Panc1 (cell line): ENCODE data around the gene MAT2B. TPM values are rescaled to one million over a fixed set of nuclear protein-coding genes. Genes with fewer than 3 reads are reported as not detected.

Experiments
- ATAC-seq: fragments of 200-7000 bp; cut with Tn5 transposase; 2 replicates; pipeline ENCODE4 v1.9.1; 2020; ENCODE audit warnings: mild to moderate bottlenecking, moderate library complexity
- BruUV-seq: library from RNA; stranded (reverse); fragments of 400-500 nt; replicated peaks from 2 replicates; lab custom pipeline; 2021; lab: Mats Ljungman, UMichigan
- CTCF ChIA-PET: fragments of 300-600 bp; sonication (Branson Sonifier 250); formaldehyde crosslinking; loops from one replicate; lab custom pipeline; 2022; ENCODE audit warnings: antibody characterized with exemption; lab: Charles Lee
- POLR2A ChIA-PET: fragments of 300-600 bp; sonication (Branson Sonifier 250); formaldehyde crosslinking; loops from one replicate; lab custom pipeline; 2022; ENCODE audit warnings: antibody characterized with exemption; lab: Charles Lee
- DNase-seq: peaks from one replicate; pipeline ENCODE4 v3.0.0-alpha.2; 2010; ENCODE audit warnings: low read depth, low spot score
- H3K27ac ChIP-seq: 2 replicates; pipeline ENCODE4 v1.5.1; 2011; ENCODE audit warnings: mild to moderate bottlenecking, low read length, inconsistent platforms
- H3K27me3 ChIP-seq: fragments of 200-500 bp; sonication (Bioruptor generic); 2 replicates; pipeline ENCODE4 v1.6.0; 2014; ENCODE audit warnings: low read length, inconsistent platforms; ENCODE audit not compliant: control insufficient read depth, insufficient read depth
- H3K36me3 ChIP-seq: fragments of 200-500 bp; sonication (Bioruptor generic); 2 replicates; pipeline ENCODE4 v1.5.1; 2014; ENCODE audit warnings: inconsistent platforms, mild to moderate bottlenecking, low read length, moderate library complexity; ENCODE audit not compliant: control insufficient read depth, insufficient read depth
- H3K4me1 ChIP-seq: 2 replicates; pipeline ENCODE4 v1.5.1; 2011; ENCODE audit warnings: inconsistent platforms, mild to moderate bottlenecking, low read length, moderate library complexity; ENCODE audit not compliant: control insufficient read depth, insufficient read depth
- H3K4me3 ChIP-seq, 2 experiments: 2 replicates each; pipeline ENCODE4 v1.5.1; 2011 to 2012; ENCODE audit warnings: low read depth in 2 of 2, low read length in 2 of 2, mild to moderate bottlenecking in 2 of 2, inconsistent platforms in 1 of 2, moderate library complexity in 1 of 2
- H3K9me3 ChIP-seq: fragments of 200-500 bp; sonication (Bioruptor generic); 2 replicates; pipeline ENCODE4 v1.5.1; 2014; ENCODE audit warnings: low read depth, mild to moderate bottlenecking, inconsistent platforms, low read length, moderate library complexity; ENCODE audit not compliant: control insufficient read depth, insufficient read depth
- CTCF ChIP-seq: fragments of 450-650 bp; IDR thresholded peaks from 2 replicates; pipeline ENCODE4 v1.5.1; 2017; ENCODE audit warnings: mild to moderate bottlenecking
- POLR2AphosphoS5 ChIP-seq: IDR thresholded peaks from 2 replicates; pipeline ENCODE4 v1.6.1; 2012; ENCODE audit warnings: mild to moderate bottlenecking, low read depth, low read length, moderate library complexity
- REST ChIP-seq, 2 experiments: IDR thresholded peaks; 2 replicates each; pipeline ENCODE4 v1.6.1; 2011 to 2012; ENCODE audit warnings: low read depth in 2 of 2, control low read depth in 1 of 2, low read length in 1 of 2, mild to moderate bottlenecking in 1 of 2, moderate library complexity in 1 of 2; ENCODE audit not compliant: insufficient read depth in 1 of 2
- SIN3A ChIP-seq: IDR thresholded peaks from 2 replicates; pipeline ENCODE4 v1.6.1; 2012; ENCODE audit warnings: low read depth, mild to moderate bottlenecking, low read length, moderate library complexity, borderline replicate concordance; ENCODE audit not compliant: insufficient read depth
- TCF7L2 ChIP-seq: IDR thresholded peaks from 2 replicates; pipeline ENCODE4 v1.6.1; 2011; ENCODE audit warnings: mild to moderate bottlenecking, low read depth, low read length, inconsistent platforms
- in situ Hi-C: cut with HindIII; loops from 2 replicates; pipeline ENCODE4 v1.10.0; 2016; ENCODE audit warnings: low sequenced_read_pairs, low pct_unique_long_range_greater_than_20kb
- intact Hi-C: fragments of 100-400 bp; cut with micrococcal nuclease; formaldehyde crosslinking; loops from one replicate; pipeline ENCODE4 v1.10.0; 2022; ENCODE audit not compliant: unreplicated experiment
- total RNA-seq: library from RNA; stranded (reverse); gene quantifications from one replicate; pipeline ENCODE4 v1.2.1, GENCODE V29; 2021; ENCODE audit not compliant: unreplicated experiment

Gene MAT2B
- total RNA-seq, 1 experiment from 2014 or later: 52.1 TPM

DNA sequence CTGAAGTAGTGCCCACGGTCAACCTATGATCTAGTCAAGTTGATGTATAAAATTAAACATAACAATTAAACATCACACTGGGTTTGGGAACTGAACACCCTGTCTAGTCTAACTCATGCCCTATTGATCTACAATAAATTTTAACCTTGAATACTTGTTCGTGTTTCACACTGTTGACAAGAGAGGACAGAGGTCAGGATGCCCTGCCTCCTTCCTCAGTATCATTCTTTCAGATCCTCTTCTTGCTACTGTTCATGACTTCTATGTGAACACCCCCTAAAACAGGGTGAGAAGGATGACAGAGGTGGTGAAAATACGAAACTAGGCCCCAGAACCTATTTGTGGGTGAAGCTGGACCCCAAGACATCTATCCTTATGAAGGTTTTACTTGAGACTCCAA lies 8.1 kb upstream of the MAT2B start:
- CTCF ChIA-PET: no interaction called here
- intact Hi-C loops: no loop called here
- BruUV-seq: no TSS peak

GRCh38 chr5:163498886-163499285 lies 6.5 kb upstream of the MAT2B start:
- CTCF ChIA-PET: no interaction called here
- ATAC-seq (no peak), DNase-seq (no peak)
- Histone ChIP-seq H3K27me3 (no peaks in the 10 kb centered on the region), H3K27ac (no peak overlapping the region), H3K4me3 (no peak overlapping the region), H3K4me1 (peaks cover 8% of the 10 kb centered on the region; the same call in 1 of the 2 replicates), H3K36me3 (peaks cover 2% of the 10 kb centered on the region; the same call in 1 of the 2 replicates), H3K9me3 (no peaks in the 10 kb centered on the region)
- TF ChIP-seq TCF7L2 (no peak), POLR2AphosphoS5 (no peak), REST (IDR thresholded peaks at IDR 0.05; ENCODE audit: insufficient read depth in 1 of 2, low read depth in 2 of 2, low read length in 1 of 2) (no peak), SIN3A (no peak), CTCF (no peak)
- no TSS peak for BruUV-seq
- intact Hi-C loops: no loop called here
- POLR2A ChIA-PET: no interaction called here
- in situ Hi-C loops: no loop called here

More for the DNA sequence above, 8.1 kb upstream of the MAT2B start:
- in situ Hi-C loops: no loop called here
- H3K36me3 ChIP-seq: no peaks in the 10 kb centered on the region
- no peak overlapping the region for H3K27ac ChIP-seq
- H3K9me3 ChIP-seq: no peaks in the 10 kb centered on the region
- no peak for TF ChIP-seq REST (IDR thresholded peaks at IDR 0.05; ENCODE audit: insufficient read depth in 1 of 2, low read depth in 2 of 2, low read length in 1 of 2)
- TF ChIP-seq SIN3A: no peak
- no peak for TF ChIP-seq TCF7L2
- no peak for TF ChIP-seq POLR2AphosphoS5
- TF ChIP-seq CTCF: no peak
- H3K4me3 ChIP-seq: no peak overlapping the region
- H3K27me3 ChIP-seq: no peaks in the 10 kb centered on the region
- POLR2A ChIA-PET: no interaction called here
- H3K4me1 ChIP-seq: 0 out of 2 replicates have a peak, but pooled peaks cover under 1% of the 10 kb centered on the region
- DNase-seq: no peak
- ATAC-seq: no peak
